ENCODE measurements around the gene GRK3. TPM values are rescaled to one million over a fixed set of nuclear protein-coding genes. Genes with fewer than 3 reads are reported as not detected.

Gene GRK3
- polyA plus RNA-seq, 12 donors = 5.7 to 16.8 (median 8.5) TPM; not detected in 1

Other genes starting within 250 kb of the GRK3 start
- 100 to 1,000 TPM in 2 of 12 donors, 10 to 100 TPM in 10; 26.6 to 139 (median 64.0) TPM for gene MYO18B, start 177.5 kb downstream of the GRK3 start, polyA plus RNA-seq (ENCODE audit: insufficient read length in 12 of 12)

All from muscle of arm (tissue), 12 donors.